ENCODE results near the gene NUDT8. TPM values are rescaled to one million over a fixed set of nuclear protein-coding genes. Genes with fewer than 3 reads are reported as not detected.

The NUDT8 gene
- total RNA-seq, 1 experiment from 2014 or later = 18.1 TPM

DNA sequence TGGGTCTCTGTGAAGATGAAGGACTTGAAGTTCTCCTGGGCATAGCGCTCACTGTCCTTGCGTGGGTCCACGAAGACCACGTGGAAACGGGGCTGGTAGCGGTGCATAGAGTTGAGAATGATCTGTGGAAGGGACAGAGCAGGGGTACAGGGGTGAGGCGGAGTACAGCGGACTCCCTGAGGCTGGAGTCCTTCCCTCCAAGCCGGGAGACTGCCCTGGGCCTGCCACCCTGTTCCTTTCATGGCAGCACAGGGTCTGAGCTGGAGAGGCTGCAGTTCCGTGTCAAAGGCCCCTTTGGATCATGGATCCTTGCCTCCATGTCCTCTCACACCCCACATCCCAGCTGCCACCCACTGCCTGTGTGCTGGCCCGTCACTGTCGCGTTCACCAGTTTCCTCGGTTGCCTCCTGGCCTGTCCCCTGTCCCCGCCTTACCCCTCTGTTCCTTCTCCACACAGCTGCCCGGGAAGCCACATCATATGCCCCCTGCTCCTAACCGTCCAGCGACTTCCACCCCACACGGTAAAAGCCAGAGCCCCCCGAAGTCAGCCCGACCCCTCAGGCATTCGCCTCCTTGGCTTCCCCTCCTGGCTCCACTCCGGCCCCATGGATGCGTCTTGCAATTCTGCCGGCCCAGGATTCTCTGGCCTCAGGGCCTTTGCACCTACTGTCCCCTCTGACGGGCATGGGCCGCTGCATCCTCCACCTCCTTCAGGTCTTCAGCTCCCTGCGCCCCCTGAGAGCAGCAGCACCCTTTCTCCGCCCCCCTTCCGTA, 3.4 kb upstream of the NUDT8 start:
- ChIA-PET POLR2A (interaction anchor here (0.5 kb wide), 1 partner anchor 1745 kb away, joined by 3 read pairs; no protein-coding TSS in a partner anchor), CTCF (interaction anchor here (1.0 kb wide), 1 partner anchor 18 kb away, joined by 5 read pairs; no protein-coding TSS in a partner anchor)
- intact Hi-C loops (cut with micrococcal nuclease; ENCODE audit: unreplicated experiment) = no loop called here
- TF ChIP-seq, protein P1, sequence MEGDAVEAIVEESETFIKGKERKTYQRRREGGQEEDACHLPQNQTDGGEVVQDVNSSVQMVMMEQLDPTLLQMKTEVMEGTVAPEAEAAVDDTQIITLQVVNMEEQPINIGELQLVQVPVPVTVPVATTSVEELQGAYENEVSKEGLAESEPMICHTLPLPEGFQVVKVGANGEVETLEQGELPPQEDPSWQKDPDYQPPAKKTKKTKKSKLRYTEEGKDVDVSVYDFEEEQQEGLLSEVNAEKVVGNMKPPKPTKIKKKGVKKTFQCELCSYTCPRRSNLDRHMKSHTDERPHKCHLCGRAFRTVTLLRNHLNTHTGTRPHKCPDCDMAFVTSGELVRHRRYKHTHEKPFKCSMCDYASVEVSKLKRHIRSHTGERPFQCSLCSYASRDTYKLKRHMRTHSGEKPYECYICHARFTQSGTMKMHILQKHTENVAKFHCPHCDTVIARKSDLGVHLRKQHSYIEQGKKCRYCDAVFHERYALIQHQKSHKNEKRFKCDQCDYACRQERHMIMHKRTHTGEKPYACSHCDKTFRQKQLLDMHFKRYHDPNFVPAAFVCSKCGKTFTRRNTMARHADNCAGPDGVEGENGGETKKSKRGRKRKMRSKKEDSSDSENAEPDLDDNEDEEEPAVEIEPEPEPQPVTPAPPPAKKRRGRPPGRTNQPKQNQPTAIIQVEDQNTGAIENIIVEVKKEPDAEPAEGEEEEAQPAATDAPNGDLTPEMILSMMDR (IDR thresholded peaks at IDR 0.05; ENCODE audit: insufficient read depth in 1 of 2, low read depth in 1 of 2, low read length in 1 of 2, severe bottlenecking in 1 of 2, unreplicated experiment in 1 of 2) = no peak
- no peak overlapping the region for H3K4me3 ChIP-seq (ENCODE audit: low read depth, low read length)
- no peaks in the 10 kb centered on the region for H3K36me3 ChIP-seq (ENCODE audit: control insufficient read depth, insufficient read depth, low read length)
- peaks cover 7% of the 10 kb centered on the region for H3K4me1 Mint-ChIP-seq (ENCODE audit: low read depth, unreplicated experiment)
- H3K27me3 ChIP-seq (replicated peaks; ENCODE audit: control insufficient read depth, insufficient read depth, low read length) = no peaks in the 10 kb centered on the region
- no peaks in the 10 kb centered on the region for H3K9me3 Mint-ChIP-seq (ENCODE audit: unreplicated experiment)
- no peaks in the 10 kb centered on the region for H3K9me3 ChIP-seq
- no peak overlapping the region for H3K4me3 Mint-ChIP-seq (ENCODE audit: unreplicated experiment)
- H3K36me3 Mint-ChIP-seq (ENCODE audit: insufficient read depth, unreplicated experiment) = peaks cover 20% of the 10 kb centered on the region
- peak in 1 of 2 experiments; percentile 46 for DNase-seq
- no peak overlapping the region for H3K27ac Mint-ChIP-seq (ENCODE audit: unreplicated experiment)
- BruUV-seq (replicated peaks) = no TSS peak
- H3K27me3 Mint-ChIP-seq (ENCODE audit: insufficient read depth, unreplicated experiment) = no peaks in the 10 kb centered on the region
- peaks cover 11% of the 10 kb centered on the region for H3K4me1 ChIP-seq

DNA sequence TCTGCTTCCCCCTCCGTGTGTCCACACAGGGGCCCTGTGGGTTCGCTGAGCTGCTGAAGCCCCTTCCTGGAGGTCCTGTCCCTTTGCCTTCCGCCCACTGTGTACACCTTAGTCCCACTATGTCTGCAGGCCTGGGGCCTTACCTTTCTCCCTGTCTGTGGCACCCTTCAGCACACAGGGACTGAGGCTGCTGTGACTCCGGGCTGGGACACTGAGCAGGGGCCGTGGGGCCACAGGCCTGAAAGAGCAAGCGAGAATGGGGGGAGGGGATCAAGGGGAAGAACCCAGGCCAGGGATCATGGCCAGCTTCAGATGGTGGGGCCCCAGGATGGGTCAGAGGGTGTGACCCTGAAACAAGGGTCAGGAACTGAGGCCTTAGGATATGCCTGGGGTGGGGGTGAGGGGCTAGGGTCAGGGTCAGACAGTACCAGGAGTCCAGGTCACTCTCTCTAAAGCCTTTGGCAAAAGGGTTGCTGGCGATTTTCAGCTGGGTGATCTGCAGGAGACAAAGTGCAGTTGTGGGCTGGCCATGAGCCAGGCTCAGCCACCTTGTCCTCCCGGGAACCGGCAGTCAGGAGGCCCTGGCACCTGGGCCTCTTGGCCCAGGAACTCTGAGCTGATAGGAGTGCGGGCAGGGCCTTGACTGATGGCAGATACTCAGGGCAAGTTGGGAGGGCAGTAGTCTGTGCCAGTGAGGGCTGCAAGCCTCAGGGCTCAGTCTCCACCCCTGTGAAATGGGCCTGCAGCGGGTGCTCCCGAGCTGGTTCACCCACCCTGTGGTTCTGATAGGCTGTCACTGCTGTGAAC, 2.6 kb upstream of the NUDT8 start:
- BruUV-seq (replicated peaks) = no TSS peak

DNA sequence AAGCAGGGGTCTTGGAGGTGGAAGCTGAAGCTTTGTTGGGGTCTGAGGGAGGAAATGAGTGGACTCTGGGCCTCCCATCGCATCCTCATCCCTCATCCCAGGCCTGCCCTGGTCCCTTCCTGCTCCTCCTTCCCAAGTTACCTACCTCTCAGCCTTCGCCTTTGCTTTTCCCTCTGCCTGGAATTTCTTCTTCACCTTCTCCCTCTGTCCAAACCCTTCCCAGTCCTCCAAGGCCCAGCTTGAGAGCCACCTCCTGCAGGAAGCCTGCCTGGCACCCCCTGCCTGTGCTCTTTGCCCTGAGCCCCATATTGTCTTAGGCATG, 2.1 kb upstream of the NUDT8 start:
- no peaks in the 10 kb centered on the region for H3K9me3 ChIP-seq
- no peak for DNase-seq
- Mint-ChIP-seq H3K27me3 (ENCODE audit: insufficient read depth, unreplicated experiment) (no peaks in the 10 kb centered on the region), H3K9me3 (ENCODE audit: unreplicated experiment) (peaks cover 3% of the 10 kb centered on the region), H3K4me1 (ENCODE audit: low read depth, unreplicated experiment) (peaks cover 7% of the 10 kb centered on the region), H3K4me3 (ENCODE audit: unreplicated experiment) (peak overlapping the region; percentile 17), H3K36me3 (ENCODE audit: insufficient read depth, unreplicated experiment) (peaks cover 26% of the 10 kb centered on the region), H3K27ac (ENCODE audit: unreplicated experiment) (no peak overlapping the region)
- no peaks in the 10 kb centered on the region for H3K27me3 ChIP-seq (replicated peaks; ENCODE audit: control insufficient read depth, insufficient read depth, low read length)
- ChIA-PET CTCF (no interaction called here), POLR2A (no interaction called here)
- H3K36me3 ChIP-seq (ENCODE audit: control insufficient read depth, insufficient read depth, low read length) = no peaks in the 10 kb centered on the region
- BruUV-seq (replicated peaks) = no TSS peak
- peaks cover 11% of the 10 kb centered on the region for H3K4me1 ChIP-seq
- no peak overlapping the region for H3K4me3 ChIP-seq (ENCODE audit: low read depth, low read length)
- TF ChIP-seq, protein P1 (IDR thresholded peaks at IDR 0.05; ENCODE audit: insufficient read depth in 1 of 2, low read depth in 1 of 2, low read length in 1 of 2, severe bottlenecking in 1 of 2, unreplicated experiment in 1 of 2) = no peak
- intact Hi-C loops (cut with micrococcal nuclease; ENCODE audit: unreplicated experiment) = no loop called here

More for the DNA sequence above, 2.6 kb upstream of the NUDT8 start:
- ChIA-PET POLR2A (interaction anchor here (0.5 kb wide), 1 partner anchor 1746 kb away, joined by 3 read pairs; no protein-coding TSS in a partner anchor), CTCF (no interaction called here)
- no peaks in the 10 kb centered on the region for H3K27me3 Mint-ChIP-seq (ENCODE audit: insufficient read depth, unreplicated experiment)
- TF ChIP-seq, protein P1 (IDR thresholded peaks at IDR 0.05; ENCODE audit: insufficient read depth in 1 of 2, low read depth in 1 of 2, low read length in 1 of 2, severe bottlenecking in 1 of 2, unreplicated experiment in 1 of 2) = no peak
- Histone ChIP-seq H3K9me3 (no peaks in the 10 kb centered on the region), H3K36me3 (ENCODE audit: control insufficient read depth, insufficient read depth, low read length) (no peaks in the 10 kb centered on the region), H3K4me3 (ENCODE audit: low read depth, low read length) (no peak overlapping the region), H3K27me3 (replicated peaks; ENCODE audit: control insufficient read depth, insufficient read depth, low read length) (no peaks in the 10 kb centered on the region), H3K4me1 (peaks cover 11% of the 10 kb centered on the region)
- intact Hi-C loops (cut with micrococcal nuclease; ENCODE audit: unreplicated experiment) = no loop called here
- peak in 1 of 2 experiments; percentile 51 for DNase-seq
- H3K27ac Mint-ChIP-seq (ENCODE audit: unreplicated experiment) = no peak overlapping the region
- peak overlapping the region; percentile 17 for H3K4me3 Mint-ChIP-seq (ENCODE audit: unreplicated experiment)
- no peaks in the 10 kb centered on the region for H3K9me3 Mint-ChIP-seq (ENCODE audit: unreplicated experiment)
- H3K36me3 Mint-ChIP-seq (ENCODE audit: insufficient read depth, unreplicated experiment) = peaks cover 26% of the 10 kb centered on the region
- peaks cover 7% of the 10 kb centered on the region for H3K4me1 Mint-ChIP-seq (ENCODE audit: low read depth, unreplicated experiment)
